Measurements from ENCODE around the gene CRB2.

GRCh38 chr9:123421801-123422455, 65.9 kb downstream of the CRB2 start:
- TF ChIP-seq CTCF (IDR thresholded peaks at IDR 0.05) (no peak), POLR2A (IDR thresholded peaks at IDR 0.05) (no peak)

All from heart left ventricle (tissue), 13 donors.